Hematopoietic multipotent progenitor cell treated with erythropoietin and hydrocortisone succinate and interleukin-3 and kit ligand, for 15 days (in vitro differentiated cells): ENCODE data around the gene LIM2.
A peak's percentile ranks its signal among the peaks of the same experiment; 100 is the strongest.
"Not testable (repeated sequence)": the region's sequence is repeated elsewhere in the genome, so short reads cannot be mapped to it uniquely, and the experiment has no call there.

Experiments
- DNase-seq: peaks from one replicate; pipeline ENCODE4 v3.0.0-alpha.2; 2015; ENCODE audit warnings: low spot score

LIM2 gene

GRCh38 chr19:51387924-51388389 lies at the start of gene LIM2:
Gene LIM2, minus strand, starts transcription at chr19:51387974. Its CDS starts 531 bp downstream, at chr19:51387443.
- no peak for DNase-seq

GRCh38 chr19:51434456-51434855 lies 46.7 kb upstream of the LIM2 start:
- DNase-seq: no peak

- DNase-seq: no peak
Observed at GRCh38 chr19:51433043-51433442, 45.3 kb upstream of the LIM2 start.

GRCh38 chr19:51431124-51431523 lies 43.4 kb upstream of the LIM2 start:
- no peak for DNase-seq

GRCh38 chr19:51430221-51430620 lies 42.4 kb upstream of the LIM2 start:
- DNase-seq: no peak

GRCh38 chr19:51427201-51427600 lies 39.4 kb upstream of the LIM2 start:
- no peak for DNase-seq

- DNase-seq: peak; percentile 86
Observed at GRCh38 chr19:51422053-51422448, 34.3 kb upstream of the LIM2 start.

GRCh38 chr19:51421229-51422052 lies 33.7 kb upstream of the LIM2 start:
- DNase-seq: no peak

GRCh38 chr19:51420511-51420910 lies 32.7 kb upstream of the LIM2 start:
- DNase-seq: not testable (repeated sequence)

- DNase-seq: no peak
Observed at GRCh38 chr19:51418707-51419106, 30.9 kb upstream of the LIM2 start.

- DNase-seq: no peak
Observed at GRCh38 chr19:51417810-51418157, 30.0 kb upstream of the LIM2 start.

GRCh38 chr19:51417107-51417809 lies 29.5 kb upstream of the LIM2 start, which contains the start of gene SIGLEC10:
Gene SIGLEC10, minus strand, starts transcription at chr19:51417642. Its CDS starts 61 bp downstream, at chr19:51417581.
- no peak for DNase-seq

GRCh38 chr19:51416422-51416821 lies 28.6 kb upstream of the LIM2 start:
- DNase-seq: not testable (repeated sequence)

GRCh38 chr19:51415187-51415586 lies 27.4 kb upstream of the LIM2 start:
- no peak for DNase-seq

- no peak for DNase-seq
Observed at GRCh38 chr19:51410950-51411748, 23.4 kb upstream of the LIM2 start.

GRCh38 chr19:51407511-51408131 lies 19.8 kb upstream of the LIM2 start:
- DNase-seq: peak; percentile 36

- DNase-seq: no peak
Observed at GRCh38 chr19:51402117-51402516, 14.3 kb upstream of the LIM2 start.

GRCh38 chr19:51399936-51400335 lies 12.2 kb upstream of the LIM2 start:
- not testable (repeated sequence) for DNase-seq

- no peak for DNase-seq
Observed at GRCh38 chr19:51399231-51399630, 11.5 kb upstream of the LIM2 start.

GRCh38 chr19:51398096-51398704 lies 10.4 kb upstream of the LIM2 start:
- peak; percentile 58 for DNase-seq

GRCh38 chr19:51397453-51397852 lies 9.7 kb upstream of the LIM2 start:
- not testable (repeated sequence) for DNase-seq
